Sigmoid colon (tissue), 7 donors: Measurements from ENCODE around the gene UBE2G1. TPM values are rescaled to one million over a fixed set of nuclear protein-coding genes. Genes with fewer than 3 reads are reported as not detected.

ENCODE experiments used
- DNase-seq: peaks from one replicate; pipeline ENCODE4 v3.0.0-alpha.2; 2019
- H3K27ac ChIP-seq, 4 donors: fragments of 200-600 bp; sonication (generic); one replicate each; pipeline ENCODE4 v1.5.1; 2016 to 2019; ENCODE audit warnings: mild to moderate bottlenecking in 1 of 4
- H3K27me3 ChIP-seq, 3 donors: fragments of 200-600 bp; sonication (generic); one replicate each; pipeline ENCODE4 v1.5.1; 2019; ENCODE audit warnings: mild to moderate bottlenecking in 1 of 3
- H3K36me3 ChIP-seq, 4 donors: fragments of 200-600 bp; sonication (generic); one replicate each; pipeline ENCODE4 v1.5.1; 2016 to 2019
- H3K4me1 ChIP-seq, 4 donors: fragments of 200-600 bp; sonication (generic); one replicate each; pipeline ENCODE4 v1.5.1; 2017 to 2019
- H3K4me3 ChIP-seq, 4 donors: fragments of 200-600 bp; sonication (generic); one replicate each; pipeline ENCODE4 v1.5.1; 2017 to 2019; ENCODE audit warnings: mild to moderate bottlenecking in 2 of 4, moderate library complexity in 1 of 4
- H3K9me3 ChIP-seq, 4 donors: fragments of 200-600 bp in 3 of 4; sonication (generic) in 3 of 4; one replicate each; pipeline versions ENCODE4 v1.5.1 to v1.6.1; 2013 to 2019
- EP300 ChIP-seq, 4 donors: sonication (generic); formaldehyde crosslinking; IDR thresholded peaks; one replicate each; pipeline ENCODE4 v1.6.1; 2017; ENCODE audit warnings: antibody characterized with exemption in 4 of 4
- POLR2A ChIP-seq, 2 donors: fragments of 450-650 bp; IDR thresholded peaks; one replicate each; pipeline ENCODE4 v1.6.1; 2016; ENCODE audit warnings: antibody characterized with exemption in 2 of 2, mild to moderate bottlenecking in 2 of 2, moderate library complexity in 2 of 2
- POLR2AphosphoS5 ChIP-seq, 4 donors: sonication (generic); formaldehyde crosslinking; IDR thresholded peaks; one replicate each; pipeline ENCODE4 v1.6.1; 2017; ENCODE audit warnings: antibody characterized with exemption in 4 of 4
- WGBS, 2 donors: extraction: QIAGEN DNeasy Blood & Tissue Kit; methylation state at CpG; one replicate each; pipeline ENCODE4 v1.1.7; 2013; 5-methylcytosine and 5-hydroxymethylcytosine counted together
- intact Hi-C: fragments of 100-400 bp; cut with DNase I; formaldehyde crosslinking; loops from one replicate; pipeline ENCODE4 v1.15.1; 2023
- polyA plus RNA-seq, 3 donors: library from polyadenylated mRNA; stranded (reverse); fragments of 200-250 nt; gene quantifications; one replicate each; pipeline ENCODE4 v1.2.3, GENCODE V29; 2013
- total RNA-seq, 4 donors: library from RNA; depleted of rRNA; stranded (reverse); fragments of >200 nt; gene quantifications; one replicate each; pipeline ENCODE4 v1.1.0, GENCODE V29; 2016
- TF ChIP-seq, protein P1 (sequence below), 4 experiments: fragments of 450-650 bp in 3 of 4; fragments of 200-600 bp in 1 of 4; IDR thresholded peaks; one replicate each; pipeline ENCODE4 v1.5.1; 2016 to 2019; ENCODE audit warnings: antibody characterized with exemption in 4 of 4, mild to moderate bottlenecking in 3 of 4, moderate library complexity in 2 of 4
- donor health status: healthy with polysubstance abuse.
- donor health status: Bipolar disorder and iron deficiency.
- donor health status: healthy.

Gene UBE2G1
- total and polyA plus RNA-seq, 7 donors, result 20.5 to 111 (median 83.2) TPM

DNA sequence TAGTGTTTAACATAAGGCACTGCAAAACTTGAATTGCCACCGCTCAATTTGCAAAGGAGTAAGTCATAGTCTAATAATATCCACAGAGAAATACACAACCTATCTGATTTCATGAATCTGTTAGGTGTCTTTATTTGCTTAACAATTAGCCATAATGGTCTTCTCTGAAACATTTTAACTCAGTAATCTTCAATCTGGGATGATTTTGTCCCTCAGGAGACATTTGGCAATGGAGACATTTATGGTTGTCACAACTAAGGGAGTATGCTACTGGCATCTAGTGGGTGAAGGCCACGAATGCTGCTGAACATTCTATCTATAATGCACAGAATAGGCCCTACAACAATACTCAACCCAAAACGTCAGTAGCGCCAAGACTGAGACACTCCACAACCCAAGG is 4.3 kb downstream of the UBE2G1 start:
- Histone ChIP-seq H3K27ac (peak overlapping the region; percentile 15 to 98 (median 59)), H3K9me3 (no peaks in the 10 kb centered on the region), H3K4me1 (peaks cover 0 to 74% (median 55%) of the 10 kb centered on the region in 4 donors), H3K36me3 (peaks cover 0 to 6% (median 0%) of the 10 kb centered on the region in 4 donors), H3K4me3 (no peak overlapping the region), H3K27me3 (no peaks in the 10 kb centered on the region)
- DNase-seq, result peak; percentile 4
- TF ChIP-seq POLR2AphosphoS5 (IDR thresholded peaks at IDR 0.05) (no peak), EP300 (IDR thresholded peaks at IDR 0.05) (no peak), POLR2A (IDR thresholded peaks at IDR 0.05) (no peak)
- TF ChIP-seq, protein P1, sequence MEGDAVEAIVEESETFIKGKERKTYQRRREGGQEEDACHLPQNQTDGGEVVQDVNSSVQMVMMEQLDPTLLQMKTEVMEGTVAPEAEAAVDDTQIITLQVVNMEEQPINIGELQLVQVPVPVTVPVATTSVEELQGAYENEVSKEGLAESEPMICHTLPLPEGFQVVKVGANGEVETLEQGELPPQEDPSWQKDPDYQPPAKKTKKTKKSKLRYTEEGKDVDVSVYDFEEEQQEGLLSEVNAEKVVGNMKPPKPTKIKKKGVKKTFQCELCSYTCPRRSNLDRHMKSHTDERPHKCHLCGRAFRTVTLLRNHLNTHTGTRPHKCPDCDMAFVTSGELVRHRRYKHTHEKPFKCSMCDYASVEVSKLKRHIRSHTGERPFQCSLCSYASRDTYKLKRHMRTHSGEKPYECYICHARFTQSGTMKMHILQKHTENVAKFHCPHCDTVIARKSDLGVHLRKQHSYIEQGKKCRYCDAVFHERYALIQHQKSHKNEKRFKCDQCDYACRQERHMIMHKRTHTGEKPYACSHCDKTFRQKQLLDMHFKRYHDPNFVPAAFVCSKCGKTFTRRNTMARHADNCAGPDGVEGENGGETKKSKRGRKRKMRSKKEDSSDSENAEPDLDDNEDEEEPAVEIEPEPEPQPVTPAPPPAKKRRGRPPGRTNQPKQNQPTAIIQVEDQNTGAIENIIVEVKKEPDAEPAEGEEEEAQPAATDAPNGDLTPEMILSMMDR (IDR thresholded peaks at IDR 0.05), result no peak
- intact Hi-C loops, result loop anchor here (5.0 kb wide), 1 partner anchor 50 kb away; no protein-coding TSS in a partner anchor
- WGBS, 2 donors, result 61 to 74% methylated on average over 4 of the region's 4 CpGs

DNA sequence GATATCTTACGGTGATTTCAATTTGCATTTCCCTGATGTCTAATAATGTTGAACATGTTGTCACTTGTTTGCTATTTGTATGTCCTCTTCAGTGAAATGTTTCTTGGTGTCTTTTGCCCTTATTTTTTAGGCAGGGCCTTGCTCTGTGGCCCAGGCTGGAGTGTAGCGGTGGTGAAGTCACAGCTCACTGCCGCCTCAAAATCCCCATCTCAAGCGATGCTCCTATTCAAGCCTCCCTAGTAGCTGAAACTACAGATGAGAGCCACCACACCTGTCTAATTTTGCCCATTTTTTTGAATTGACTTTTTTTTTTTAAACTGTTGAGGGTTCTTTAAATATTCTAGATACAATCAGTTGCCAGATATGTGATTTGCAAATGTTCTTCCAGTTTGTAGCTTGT is 8.3 kb downstream of the UBE2G1 start:
- intact Hi-C loops, result no loop called here
- Histone ChIP-seq H3K4me1 (peaks cover 0 to 85% (median 51%) of the 10 kb centered on the region in 4 donors), H3K27me3 (no peaks in the 10 kb centered on the region), H3K9me3 (no peaks in the 10 kb centered on the region), H3K36me3 (peaks cover 0 to 6% (median 0%) of the 10 kb centered on the region in 4 donors), H3K27ac (no peak overlapping the region), H3K4me3 (no peak overlapping the region)
- WGBS, 2 donors, result 95% methylated on average over 4 of the region's 4 CpGs
- DNase-seq, result no peak
- TF ChIP-seq POLR2A (IDR thresholded peaks at IDR 0.05) (no peak), POLR2AphosphoS5 (IDR thresholded peaks at IDR 0.05) (no peak), EP300 (IDR thresholded peaks at IDR 0.05) (no peak)
- TF ChIP-seq, protein P1 (IDR thresholded peaks at IDR 0.05), result no peak

DNA sequence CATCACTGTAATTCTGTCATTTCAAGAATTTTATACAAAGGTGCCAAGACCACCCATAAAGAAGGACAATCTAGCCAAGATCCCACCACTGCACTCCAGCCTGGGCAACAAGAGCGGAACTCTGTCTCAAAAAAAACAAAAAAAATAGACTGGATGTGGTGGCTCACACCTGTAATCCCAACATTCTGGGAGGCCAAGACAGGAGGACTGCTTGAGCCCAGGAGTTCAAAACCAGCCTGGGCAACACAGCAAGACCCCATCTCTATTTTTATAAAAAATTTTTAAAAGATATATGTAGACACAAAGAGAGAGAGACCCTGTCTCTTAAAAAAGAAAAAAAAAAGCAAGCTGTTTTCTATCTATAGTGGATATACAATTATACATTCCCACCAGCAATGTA is 8.8 kb downstream of the UBE2G1 start:
- Histone ChIP-seq H3K36me3 (peaks cover 0 to 6% (median 0%) of the 10 kb centered on the region in 4 donors), H3K27me3 (no peaks in the 10 kb centered on the region), H3K4me3 (no peak overlapping the region), H3K27ac (no peak overlapping the region), H3K9me3 (no peaks in the 10 kb centered on the region), H3K4me1 (peaks cover 0 to 80% (median 47%) of the 10 kb centered on the region in 4 donors)
- TF ChIP-seq POLR2A (IDR thresholded peaks at IDR 0.05), result no peak
- TF ChIP-seq POLR2AphosphoS5 (IDR thresholded peaks at IDR 0.05), result no peak
- TF ChIP-seq, protein P1 (IDR thresholded peaks at IDR 0.05), result no peak
- TF ChIP-seq EP300 (IDR thresholded peaks at IDR 0.05), result no peak
- intact Hi-C loops, result no loop called here
- DNase-seq, result no peak
- WGBS, 2 donors, result 97 to 99% methylated on average over 1 of the region's 1 CpG

DNA sequence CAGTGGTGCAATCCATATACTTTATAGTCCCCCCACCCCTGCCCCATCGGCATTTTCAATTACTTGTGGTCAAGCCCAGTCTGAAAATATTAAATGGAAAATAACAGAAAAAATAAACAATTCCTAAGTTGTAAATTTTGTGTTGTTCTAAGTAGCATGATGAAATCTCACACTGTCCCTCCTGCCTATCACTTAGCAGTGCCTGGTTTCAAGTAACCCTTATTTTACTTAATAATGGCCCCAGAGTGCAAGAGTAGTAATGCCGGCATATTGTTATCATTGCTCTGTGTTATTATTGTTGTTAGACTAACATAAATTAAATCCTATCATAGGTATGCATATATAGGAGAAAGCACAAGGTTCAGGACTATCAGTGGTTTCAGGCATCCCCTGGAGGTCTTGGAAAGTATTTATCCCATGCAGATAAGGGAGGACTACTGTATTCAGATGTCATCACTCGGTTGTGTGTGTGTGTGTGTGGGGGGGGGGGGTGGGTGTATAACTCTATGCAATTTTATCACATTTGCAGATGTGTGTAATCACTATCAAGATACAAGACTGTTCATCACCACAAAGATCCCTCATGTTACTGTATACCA is 9.3 kb downstream of the UBE2G1 start:
- Histone ChIP-seq H3K36me3 (peaks cover 0 to 6% (median 0%) of the 10 kb centered on the region in 4 donors), H3K27me3 (no peaks in the 10 kb centered on the region), H3K4me1 (peaks cover 0 to 74% (median 44%) of the 10 kb centered on the region in 4 donors), H3K9me3 (no peaks in the 10 kb centered on the region), H3K27ac (no peak overlapping the region), H3K4me3 (no peak overlapping the region)
- intact Hi-C loops, result no loop called here
- WGBS, 2 donors, result 41 to 66% methylated on average over 3 of the region's 3 CpGs
- TF ChIP-seq POLR2AphosphoS5 (IDR thresholded peaks at IDR 0.05), result no peak
- TF ChIP-seq POLR2A (IDR thresholded peaks at IDR 0.05), result no peak
- TF ChIP-seq, protein P1 (IDR thresholded peaks at IDR 0.05), result no peak
- no peak for TF ChIP-seq EP300 (IDR thresholded peaks at IDR 0.05)
- DNase-seq, result no peak
